ENCODE data around the gene AOPEP. TPM values are rescaled to one million over a fixed set of nuclear protein-coding genes. Genes with fewer than 3 reads are reported as not detected.
"Not testable (repeated sequence)": the region's sequence is repeated elsewhere in the genome, so short reads cannot be mapped to it uniquely, and the experiment has no call there.

The AOPEP gene
- total RNA-seq, 1 donor from 2014 or later: 305 TPM

DNA sequence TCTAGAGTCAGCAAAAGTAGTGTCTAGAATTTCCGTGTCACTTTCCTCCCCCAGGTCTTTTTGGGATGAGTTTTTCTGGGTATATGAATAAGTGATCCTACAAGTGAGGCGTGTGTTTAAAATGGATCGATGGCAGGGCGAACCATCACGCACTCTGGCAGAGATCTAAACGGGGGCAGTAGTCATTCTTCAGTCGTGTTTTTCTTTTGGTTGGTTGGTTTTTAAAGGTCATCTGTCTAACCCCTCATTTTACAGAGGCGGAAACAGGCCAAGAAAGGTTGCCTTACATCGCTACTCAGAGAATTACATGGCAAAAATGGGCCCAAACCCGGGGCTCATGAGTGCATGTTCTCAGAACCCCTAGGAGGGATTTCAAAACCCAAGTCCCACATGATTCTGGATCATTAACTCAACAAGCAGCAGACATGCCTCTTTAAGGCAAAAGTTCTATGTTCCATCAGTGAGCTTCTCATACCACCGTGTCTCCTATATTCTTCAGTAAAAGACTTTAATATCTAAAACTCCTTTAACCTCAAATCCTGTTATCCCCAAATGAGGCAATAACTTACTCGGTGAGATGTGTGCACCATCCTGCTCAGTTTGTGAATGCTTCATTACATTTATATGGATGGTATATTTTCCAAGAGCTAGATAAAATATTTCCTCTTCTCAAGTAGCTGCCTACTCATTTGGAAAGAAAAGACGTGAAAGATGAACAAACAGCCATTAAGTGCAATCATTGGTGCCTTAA, 145.8 kb downstream of the AOPEP start:
- Histone ChIP-seq H3K4me3 (no peak overlapping the region), H3K27me3 (no peaks in the 10 kb centered on the region), H3K9me3 (no peaks in the 10 kb centered on the region), H3K27ac (peak overlapping the region; percentile 63), H3K4me1 (peaks cover 60% of the 10 kb centered on the region), H3K36me3 (no peaks in the 10 kb centered on the region)
- no peak for TF ChIP-seq POLR2AphosphoS5 (IDR thresholded peaks at IDR 0.05; ENCODE audit: insufficient read depth in 1 of 2, low read depth in 1 of 2)
- TF ChIP-seq POLR2A (IDR thresholded peaks at IDR 0.05): no peak
- TF ChIP-seq, protein P1, sequence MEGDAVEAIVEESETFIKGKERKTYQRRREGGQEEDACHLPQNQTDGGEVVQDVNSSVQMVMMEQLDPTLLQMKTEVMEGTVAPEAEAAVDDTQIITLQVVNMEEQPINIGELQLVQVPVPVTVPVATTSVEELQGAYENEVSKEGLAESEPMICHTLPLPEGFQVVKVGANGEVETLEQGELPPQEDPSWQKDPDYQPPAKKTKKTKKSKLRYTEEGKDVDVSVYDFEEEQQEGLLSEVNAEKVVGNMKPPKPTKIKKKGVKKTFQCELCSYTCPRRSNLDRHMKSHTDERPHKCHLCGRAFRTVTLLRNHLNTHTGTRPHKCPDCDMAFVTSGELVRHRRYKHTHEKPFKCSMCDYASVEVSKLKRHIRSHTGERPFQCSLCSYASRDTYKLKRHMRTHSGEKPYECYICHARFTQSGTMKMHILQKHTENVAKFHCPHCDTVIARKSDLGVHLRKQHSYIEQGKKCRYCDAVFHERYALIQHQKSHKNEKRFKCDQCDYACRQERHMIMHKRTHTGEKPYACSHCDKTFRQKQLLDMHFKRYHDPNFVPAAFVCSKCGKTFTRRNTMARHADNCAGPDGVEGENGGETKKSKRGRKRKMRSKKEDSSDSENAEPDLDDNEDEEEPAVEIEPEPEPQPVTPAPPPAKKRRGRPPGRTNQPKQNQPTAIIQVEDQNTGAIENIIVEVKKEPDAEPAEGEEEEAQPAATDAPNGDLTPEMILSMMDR (IDR thresholded peaks at IDR 0.05): no peak
- DNase-seq (ENCODE audit: extremely low spot score in 2 of 2): no peak
- intact Hi-C loops (cut with DNase I): no loop called here

DNA sequence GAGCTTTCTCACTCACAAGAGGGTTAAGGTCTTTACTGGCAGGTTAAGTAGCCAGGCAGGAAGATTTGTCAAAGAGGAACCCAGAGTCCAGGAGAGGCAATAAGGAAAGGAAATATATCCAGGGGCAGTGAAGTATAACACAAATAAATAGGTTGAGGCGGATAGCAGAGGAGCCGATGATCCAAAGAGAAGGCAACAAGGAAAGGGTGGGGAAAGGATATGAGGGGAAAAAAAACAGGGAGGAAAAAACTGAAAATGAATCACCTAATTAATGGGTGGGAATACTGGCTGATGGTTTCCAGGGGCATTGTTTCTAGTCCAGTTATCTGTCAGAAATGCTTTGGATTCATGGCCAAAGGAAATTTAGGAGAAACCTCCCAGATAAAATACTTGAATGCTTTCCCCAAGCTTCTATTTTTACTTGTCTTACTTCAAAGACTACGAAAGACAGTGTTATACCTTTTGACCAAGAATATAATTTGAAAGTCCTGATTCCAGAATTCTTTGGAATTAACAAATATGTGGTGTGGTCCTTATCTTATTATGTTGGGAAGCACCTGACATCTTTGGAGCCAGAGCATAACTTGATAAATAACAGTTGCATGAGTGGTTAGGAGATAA, 146.5 kb downstream of the AOPEP start:
- Histone ChIP-seq H3K27ac (peak overlapping the region; percentile 63), H3K36me3 (no peaks in the 10 kb centered on the region), H3K9me3 (no peaks in the 10 kb centered on the region), H3K4me3 (no peak overlapping the region), H3K4me1 (peaks cover 52% of the 10 kb centered on the region), H3K27me3 (no peaks in the 10 kb centered on the region)
- intact Hi-C loops (cut with DNase I): no loop called here
- no peak for DNase-seq (ENCODE audit: extremely low spot score in 2 of 2)
- TF ChIP-seq POLR2AphosphoS5 (IDR thresholded peaks at IDR 0.05; ENCODE audit: insufficient read depth in 1 of 2, low read depth in 1 of 2) (no peak), POLR2A (IDR thresholded peaks at IDR 0.05) (no peak)
- TF ChIP-seq, protein P1 (IDR thresholded peaks at IDR 0.05): no peak

DNA sequence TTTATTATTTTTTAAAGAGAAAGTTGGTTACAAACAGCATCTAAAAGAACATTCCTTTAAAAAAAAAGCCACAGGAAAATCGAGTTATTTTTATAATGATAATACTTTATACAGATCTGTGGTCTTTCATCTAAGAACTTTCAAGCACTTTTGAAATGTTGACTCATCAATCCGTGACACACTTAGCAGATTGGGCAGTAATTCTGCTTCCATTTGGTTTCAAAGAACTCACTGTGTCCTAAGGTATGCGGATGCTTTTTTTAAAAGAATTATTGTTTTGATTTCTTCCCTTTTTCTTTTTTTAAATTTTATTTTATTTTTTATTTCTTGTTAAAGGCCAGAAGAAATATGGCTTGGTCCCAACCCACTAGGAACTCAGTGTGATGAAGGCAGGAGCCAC, 147.8 kb downstream of the AOPEP start:
- Histone ChIP-seq H3K4me1 (peaks cover 39% of the 10 kb centered on the region), H3K36me3 (no peaks in the 10 kb centered on the region), H3K9me3 (no peaks in the 10 kb centered on the region), H3K4me3 (no peak overlapping the region), H3K27ac (peak overlapping the region; percentile 63), H3K27me3 (no peaks in the 10 kb centered on the region)
- no peak for DNase-seq (ENCODE audit: extremely low spot score in 2 of 2)
- intact Hi-C loops (cut with DNase I): no loop called here
- peak in 1 of 2 donors; percentile 46 for TF ChIP-seq POLR2AphosphoS5 (IDR thresholded peaks at IDR 0.05; ENCODE audit: insufficient read depth in 1 of 2, low read depth in 1 of 2)
- TF ChIP-seq, protein P1 (IDR thresholded peaks at IDR 0.05): no peak

DNA sequence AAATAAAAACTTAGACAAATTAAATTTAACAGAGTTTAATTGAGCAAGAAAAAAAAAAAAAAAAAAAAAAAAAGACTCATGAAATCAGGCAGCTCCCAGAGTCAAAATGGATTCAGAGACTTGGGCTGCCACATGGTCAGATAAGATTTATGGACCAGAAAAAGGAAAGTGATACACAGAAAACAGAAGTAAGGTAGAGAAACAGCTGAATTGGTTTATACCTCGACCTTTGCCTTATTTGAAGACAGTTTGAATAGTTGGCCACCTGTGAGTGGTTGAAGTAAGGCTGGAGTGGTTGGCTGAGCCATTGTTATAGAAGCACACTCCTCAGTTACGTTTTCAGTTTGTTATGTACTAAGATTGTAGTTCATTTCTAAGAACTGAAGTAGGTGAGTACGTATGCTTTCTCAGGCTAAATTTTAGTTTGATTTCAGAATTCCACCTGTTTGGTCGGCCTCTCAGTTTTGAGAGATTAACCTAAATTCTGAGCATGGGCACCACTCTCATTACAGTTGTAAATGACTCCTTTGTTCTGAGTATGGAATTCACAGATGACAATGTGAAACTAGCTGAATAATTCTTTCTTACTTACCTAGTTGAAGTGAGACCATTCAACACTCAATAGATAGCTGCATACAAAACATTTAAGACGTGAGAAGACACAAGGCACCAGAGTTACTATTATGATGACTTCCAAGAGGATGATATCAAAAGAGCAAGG, 149.0 kb downstream of the AOPEP start:
- Histone ChIP-seq H3K9me3 (no peaks in the 10 kb centered on the region), H3K4me1 (peaks cover 35% of the 10 kb centered on the region), H3K4me3 (no peak overlapping the region), H3K27ac (no peak overlapping the region), H3K36me3 (no peaks in the 10 kb centered on the region), H3K27me3 (no peaks in the 10 kb centered on the region)
- TF ChIP-seq POLR2A (IDR thresholded peaks at IDR 0.05): no peak
- TF ChIP-seq, protein P1 (IDR thresholded peaks at IDR 0.05): no peak
- no peak for TF ChIP-seq POLR2AphosphoS5 (IDR thresholded peaks at IDR 0.05; ENCODE audit: insufficient read depth in 1 of 2, low read depth in 1 of 2)
- intact Hi-C loops (cut with DNase I): no loop called here
- DNase-seq (ENCODE audit: extremely low spot score in 2 of 2): no peak

DNA sequence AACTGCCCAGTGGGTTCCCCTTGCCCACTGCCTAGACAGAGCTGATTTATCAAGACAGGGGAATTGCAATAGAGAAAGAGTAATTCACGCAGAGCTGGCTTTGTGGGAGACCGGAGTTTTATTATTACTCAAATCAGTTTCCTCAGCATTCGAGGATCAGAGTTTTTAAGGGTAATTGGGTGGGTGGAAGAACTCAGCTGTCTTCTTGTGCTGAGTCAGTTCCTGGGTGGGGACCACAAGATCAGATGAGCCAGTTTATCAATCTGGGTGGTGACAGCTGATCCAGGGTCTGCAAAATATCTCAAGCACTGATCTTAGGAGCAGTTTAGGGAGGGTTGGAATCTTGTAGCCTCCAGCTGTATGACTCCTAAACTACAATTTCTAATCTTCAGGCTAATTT, 152.3 kb downstream of the AOPEP start:
- H3K4me3 ChIP-seq; H3K27me3 ChIP-seq; H3K9me3 ChIP-seq; H3K27ac ChIP-seq; DNase-seq (ENCODE audit: extremely low spot score in 2 of 2); intact Hi-C loops (cut with DNase I); H3K36me3 ChIP-seq: not testable (repeated sequence)
- H3K4me1 ChIP-seq: peaks cover 32% of the 10 kb centered on the region
